Activated T-helper 1 cell treated with anti-CD3 and anti-CD28 coated beads, Interleukin-12 subunit alpha, Interleukin-12 subunit beta, Interleukin-2, Interleukin-4 antibody, amounts not matched to agents 30 ng/mL and 10 ng/mL and 1 ng/mL, durations not matched to agents 14 hours and 24 hours and 36 hours (primary cell): ENCODE data around the gene FBXO17. TPM values are rescaled to one million over a fixed set of nuclear protein-coding genes. Genes with fewer than 3 reads are reported as not detected.
A peak's percentile ranks its signal among the peaks of the same experiment; 100 is the strongest.
"Not testable (repeated sequence)": the region's sequence is repeated elsewhere in the genome, so short reads cannot be mapped to it uniquely, and the experiment has no call there.

Source experiments
- DNase-seq: peaks from one replicate; pipeline ENCODE4 v3.0.0; 2021; ENCODE audit warnings: low spot score
- H3K27ac Mint-ChIP-seq: one replicate; pipeline ENCODE4 v1.8.0; 2021; ENCODE audit warnings: mild to moderate bottlenecking, mixed read lengths
- H3K27me3 Mint-ChIP-seq: one replicate; pipeline ENCODE4 v1.8.0; 2022; ENCODE audit warnings: mild to moderate bottlenecking, moderate library complexity, mixed read lengths; ENCODE audit not compliant: insufficient read depth
- H3K36me3 Mint-ChIP-seq: one replicate; pipeline ENCODE4 v1.8.0; 2021; ENCODE audit warnings: low read depth, mixed read lengths
- H3K4me1 Mint-ChIP-seq: one replicate; pipeline ENCODE4 v1.8.0; 2021; ENCODE audit warnings: low read depth, mixed read lengths
- H3K4me3 Mint-ChIP-seq: one replicate; pipeline ENCODE4 v1.8.0; 2021; ENCODE audit warnings: mild to moderate bottlenecking, moderate library complexity, mixed read lengths
- H3K9me3 Mint-ChIP-seq: one replicate; pipeline ENCODE4 v1.8.0; 2021; ENCODE audit warnings: mixed read lengths
- intact Hi-C: fragments of 100-400 bp; cut with micrococcal nuclease; formaldehyde crosslinking; loops from one replicate; pipeline ENCODE4 v1.15.1; 2024
- total RNA-seq: library from RNA; stranded (reverse); gene quantifications from 2 replicates; pipeline ENCODE4 v1.2.3, GENCODE V29; 2022

Gene FBXO17
- total RNA-seq, 1 donor from 2014 or later, result 0.10 TPM

DNA sequence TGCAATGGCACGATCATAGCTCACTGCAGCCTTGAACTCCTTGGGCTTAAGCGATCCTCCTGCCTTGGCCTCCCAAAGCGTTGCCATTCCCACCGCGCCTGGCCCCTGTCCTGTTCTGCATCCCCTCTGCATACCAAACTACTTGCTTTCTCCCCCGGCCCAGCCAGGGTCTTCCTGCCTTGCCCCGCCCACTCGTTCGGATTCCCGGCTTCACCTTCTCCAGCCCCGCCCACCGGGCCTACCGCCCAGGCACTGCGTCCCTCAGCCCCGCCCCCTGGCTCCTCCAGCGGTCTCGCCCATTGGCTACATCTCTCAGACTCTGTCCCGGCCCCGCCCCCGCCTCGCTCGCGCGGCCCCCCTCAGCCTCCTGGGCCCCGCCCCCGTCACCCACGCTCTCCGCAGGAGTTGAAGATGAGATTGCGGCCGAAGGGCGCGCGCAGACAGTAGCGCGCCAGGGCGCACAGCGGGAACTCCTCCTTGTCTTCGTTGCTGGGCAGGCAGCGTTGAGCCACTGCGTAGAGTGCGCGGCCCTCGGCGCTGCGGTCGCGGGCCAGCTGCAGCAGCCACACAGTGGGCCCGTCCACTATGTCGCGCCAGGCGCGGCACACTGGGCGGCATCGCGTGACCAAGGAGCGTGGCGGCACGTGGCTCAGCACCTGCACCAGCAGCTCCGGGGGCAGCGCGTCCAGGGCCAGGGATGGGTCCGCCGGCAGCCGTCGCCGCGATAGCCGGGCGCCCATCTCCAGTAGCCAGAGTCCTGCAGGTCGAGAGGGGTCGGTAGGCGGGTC lies 25.8 kb downstream of the FBXO17 start:
- H3K4me3 Mint-ChIP-seq, result peak overlapping the region; percentile 59
- intact Hi-C loops, result loop anchor here (1.0 kb wide), 1 partner anchor 18 kb away; no protein-coding TSS in a partner anchor
- H3K27ac Mint-ChIP-seq, result no peak overlapping the region
- H3K4me1 Mint-ChIP-seq, result peaks cover 15% of the 10 kb centered on the region
- H3K9me3 Mint-ChIP-seq, result no peaks in the 10 kb centered on the region
- no peaks in the 10 kb centered on the region for H3K36me3 Mint-ChIP-seq
- H3K27me3 Mint-ChIP-seq, result peaks cover 21% of the 10 kb centered on the region
- DNase-seq, result peak; percentile 79

GRCh38 chr19:38946229-38947010 lies 29.1 kb downstream of the FBXO17 start:
- intact Hi-C loops, result no loop called here
- Mint-ChIP-seq H3K4me1 (peaks cover 4% of the 10 kb centered on the region), H3K27ac (no peak overlapping the region), H3K36me3 (no peaks in the 10 kb centered on the region), H3K9me3 (no peaks in the 10 kb centered on the region), H3K4me3 (no peak overlapping the region), H3K27me3 (peaks cover 14% of the 10 kb centered on the region)
- DNase-seq, result no peak

GRCh38 chr19:38945562-38946228 lies 29.8 kb downstream of the FBXO17 start:
- intact Hi-C loops, result no loop called here
- no peak for DNase-seq

GRCh38 chr19:38944981-38945506 lies 30.5 kb downstream of the FBXO17 start:
- Mint-ChIP-seq H3K4me1 (peaks cover 10% of the 10 kb centered on the region), H3K36me3 (peaks cover 1% of the 10 kb centered on the region), H3K27ac (no peak overlapping the region), H3K27me3 (peaks cover 13% of the 10 kb centered on the region), H3K9me3 (no peaks in the 10 kb centered on the region), H3K4me3 (no peak overlapping the region)
- no peak for DNase-seq
- intact Hi-C loops, result no loop called here

More at GRCh38 chr19:38945562-38946228, 29.8 kb downstream of the FBXO17 start:
- Mint-ChIP-seq H3K27ac (no peak overlapping the region), H3K9me3 (no peaks in the 10 kb centered on the region), H3K4me1 (peaks cover 10% of the 10 kb centered on the region), H3K4me3 (no peak overlapping the region), H3K36me3 (peaks cover 1% of the 10 kb centered on the region), H3K27me3 (peaks cover 12% of the 10 kb centered on the region)

- intact Hi-C loops, result no loop called here
- peaks cover 1% of the 10 kb centered on the region for H3K36me3 Mint-ChIP-seq
- no peak overlapping the region for H3K4me3 Mint-ChIP-seq
- H3K4me1 Mint-ChIP-seq, result peaks cover 10% of the 10 kb centered on the region
- peaks cover 9% of the 10 kb centered on the region for H3K27me3 Mint-ChIP-seq
- H3K27ac Mint-ChIP-seq, result no peak overlapping the region
- no peaks in the 10 kb centered on the region for H3K9me3 Mint-ChIP-seq
- DNase-seq, result no peak
These were observed 32.9 kb downstream of the FBXO17 start for GRCh38 chr19:38942471-38943181.

GRCh38 chr19:38941979-38942378 lies 33.6 kb downstream of the FBXO17 start:
- DNase-seq, result no peak
- intact Hi-C loops, result no loop called here
- Mint-ChIP-seq H3K4me1 (peaks cover 10% of the 10 kb centered on the region), H3K36me3 (peaks cover 1% of the 10 kb centered on the region), H3K27me3 (peaks cover 9% of the 10 kb centered on the region), H3K4me3 (no peak overlapping the region), H3K9me3 (no peaks in the 10 kb centered on the region), H3K27ac (no peak overlapping the region)

DNA sequence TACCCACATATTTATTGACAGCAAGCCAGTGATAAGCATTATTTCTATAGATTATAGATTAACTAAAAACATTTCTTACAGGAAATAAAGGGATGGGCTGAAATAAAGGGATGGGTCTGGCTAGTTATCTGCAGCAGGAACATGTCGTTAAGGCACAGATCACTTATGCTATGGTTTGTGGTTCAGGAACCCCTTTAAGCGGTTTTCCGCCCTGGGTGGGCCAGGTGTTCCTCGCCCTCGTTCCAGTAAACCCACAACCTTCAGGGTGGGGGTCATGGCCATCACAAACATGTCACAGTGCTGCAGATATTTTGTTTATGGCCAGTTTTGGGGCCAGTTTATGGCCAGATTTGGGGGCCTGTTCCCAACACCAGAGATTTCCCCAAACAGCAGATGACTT lies 34.1 kb downstream of the FBXO17 start:
- H3K27ac Mint-ChIP-seq, DNase-seq, H3K27me3 Mint-ChIP-seq, H3K9me3 Mint-ChIP-seq, intact Hi-C loops, H3K36me3 Mint-ChIP-seq, H3K4me3 Mint-ChIP-seq: not testable (repeated sequence)
- H3K4me1 Mint-ChIP-seq, result peaks cover 10% of the 10 kb centered on the region

- intact Hi-C loops, result no loop called here
- Mint-ChIP-seq H3K27me3 (peaks cover 9% of the 10 kb centered on the region), H3K9me3 (no peaks in the 10 kb centered on the region), H3K36me3 (peaks cover 12% of the 10 kb centered on the region), H3K27ac (no peak overlapping the region), H3K4me1 (peaks cover 10% of the 10 kb centered on the region), H3K4me3 (no peak overlapping the region)
- no peak for DNase-seq
These were observed 35.6 kb downstream of the FBXO17 start for GRCh38 chr19:38939957-38940356.

DNA sequence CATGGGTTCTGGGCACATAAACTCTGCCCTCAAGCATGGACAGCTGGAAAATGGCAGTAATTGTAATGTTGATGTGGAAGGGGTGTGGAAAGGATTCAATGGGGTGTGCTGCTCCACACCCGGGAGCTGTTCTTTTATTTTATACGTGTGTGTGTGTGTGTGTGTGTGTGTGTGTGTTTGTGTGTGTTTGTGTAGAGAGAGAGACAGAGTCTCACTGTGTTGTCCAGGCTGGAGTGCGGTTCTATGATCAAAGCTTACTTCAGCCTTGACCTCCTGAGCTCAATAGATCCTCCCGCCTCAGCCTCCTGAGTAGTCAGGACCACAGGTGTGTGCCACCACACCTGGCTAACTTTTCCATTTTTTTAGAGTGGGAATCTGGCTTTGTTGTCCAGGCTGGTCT lies 42.0 kb downstream of the FBXO17 start:
- H3K36me3 Mint-ChIP-seq, result peaks cover 34% of the 10 kb centered on the region
- no peak for DNase-seq
- intact Hi-C loops, result no loop called here
- peaks cover 26% of the 10 kb centered on the region for H3K4me1 Mint-ChIP-seq
- H3K4me3 Mint-ChIP-seq, result no peak overlapping the region
- H3K27ac Mint-ChIP-seq, result no peak overlapping the region
- no peaks in the 10 kb centered on the region for H3K9me3 Mint-ChIP-seq
- H3K27me3 Mint-ChIP-seq, result no peaks in the 10 kb centered on the region

- no peaks in the 10 kb centered on the region for H3K9me3 Mint-ChIP-seq
- H3K4me3 Mint-ChIP-seq, result peak overlapping the region; percentile 67
- H3K36me3 Mint-ChIP-seq, result peaks cover 34% of the 10 kb centered on the region
- DNase-seq, result peak; percentile 15
- intact Hi-C loops, result no loop called here
- H3K27me3 Mint-ChIP-seq, result no peaks in the 10 kb centered on the region
- peaks cover 28% of the 10 kb centered on the region for H3K4me1 Mint-ChIP-seq
- no peak overlapping the region for H3K27ac Mint-ChIP-seq
These were observed 42.9 kb downstream of the FBXO17 start for GRCh38 chr19:38932425-38933179.

DNA sequence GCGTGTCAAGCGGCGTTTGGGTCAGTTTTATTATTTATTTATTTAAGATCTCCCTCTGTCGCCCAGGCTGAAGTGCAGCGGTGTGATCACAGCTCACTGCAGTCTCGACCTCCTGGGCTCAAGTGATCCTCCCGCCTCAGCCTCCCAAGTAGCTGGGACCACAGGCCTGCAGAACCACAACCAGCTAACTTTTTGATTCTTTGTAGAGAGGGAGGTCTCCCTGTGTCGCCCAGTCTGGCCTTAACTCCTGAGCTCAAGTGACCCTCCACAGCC lies 44.1 kb downstream of the FBXO17 start:
- no peaks in the 10 kb centered on the region for H3K9me3 Mint-ChIP-seq
- peak overlapping the region; percentile 97 for H3K27ac Mint-ChIP-seq
- intact Hi-C loops, result loop anchor here (1.0 to 2.0 kb wide), 3 partner anchors 18 to 387 kb away; no protein-coding TSS in a partner anchor
- H3K27me3 Mint-ChIP-seq, result no peaks in the 10 kb centered on the region
- DNase-seq, result no peak
- H3K4me3 Mint-ChIP-seq, result peak overlapping the region; percentile 99
- peaks cover 34% of the 10 kb centered on the region for H3K36me3 Mint-ChIP-seq
- peaks cover 28% of the 10 kb centered on the region for H3K4me1 Mint-ChIP-seq
